NCI-H526 (cell line): ENCODE results near the gene GRIP2.

Experiments
- DNase-seq, 2 experiments: peaks; one replicate each; lab custom pipeline; 2025; lab: John Stamatoyannopoulos, UW

Gene GRIP2

GRCh38 chr3:14506626-14507304 is 33.4 kb downstream of the GRIP2 start:
- DNase-seq: no peak

- no peak for DNase-seq
These were observed 34.2 kb downstream of the GRIP2 start for GRCh38 chr3:14505803-14506500.

GRCh38 chr3:14505001-14505802 is 34.9 kb downstream of the GRIP2 start:
- DNase-seq: no peak

DNA sequence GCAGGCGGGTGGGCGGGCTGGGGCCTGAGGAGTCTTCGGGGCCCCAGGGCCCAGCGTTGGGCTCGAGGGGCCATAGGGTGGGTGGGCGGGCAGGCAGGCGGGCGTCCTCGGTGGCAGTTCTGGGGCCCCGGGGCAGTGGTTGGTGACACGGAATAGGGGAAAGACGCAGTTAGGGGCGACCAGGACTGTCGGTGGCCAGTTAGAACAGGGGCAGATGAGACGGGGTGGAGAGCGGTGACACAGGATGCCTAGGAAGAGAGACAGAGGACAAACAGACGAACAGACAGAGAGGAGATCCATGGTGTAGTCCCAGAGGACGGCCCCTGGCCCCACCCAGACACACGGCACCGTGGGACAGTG is 36.5 kb downstream of the GRIP2 start:
- DNase-seq: no peak

GRCh38 chr3:14503033-14503705 is 37.0 kb downstream of the GRIP2 start:
- DNase-seq: no peak

DNA sequence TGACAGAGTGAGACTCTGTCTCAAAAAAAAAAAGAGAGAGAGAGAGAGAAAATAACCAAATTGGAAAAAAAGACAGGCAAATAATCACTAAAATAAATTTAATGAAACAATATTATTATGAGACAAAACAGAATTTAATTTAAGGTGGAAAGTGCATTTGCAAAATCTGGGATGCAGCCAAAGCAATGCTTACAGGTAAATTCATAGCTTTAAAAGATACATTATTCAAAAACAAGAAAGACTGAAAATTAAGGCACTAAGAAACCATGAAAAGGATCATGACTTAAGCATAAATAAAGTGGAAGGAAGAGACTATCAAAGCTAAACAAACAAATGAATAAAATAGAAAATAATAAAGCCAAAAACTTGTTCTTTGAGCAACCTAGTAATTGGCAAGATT is 37.7 kb downstream of the GRIP2 start:
- DNase-seq: no peak

- DNase-seq: no peak
These were observed 42.8 kb downstream of the GRIP2 start for GRCh38 chr3:14497321-14497720.

GRCh38 chr3:14496351-14496750 is 43.8 kb downstream of the GRIP2 start:
- DNase-seq: no peak

- DNase-seq: no peak
These were observed 45.2 kb downstream of the GRIP2 start for GRCh38 chr3:14494973-14495300.

GRCh38 chr3:14494279-14494972 is 45.7 kb downstream of the GRIP2 start:
- DNase-seq: no peak

GRCh38 chr3:14492948-14493881 is 46.9 kb downstream of the GRIP2 start:
- DNase-seq: no peak

- no peak for DNase-seq
These were observed 48.5 kb downstream of the GRIP2 start for GRCh38 chr3:14491396-14492190.

DNA sequence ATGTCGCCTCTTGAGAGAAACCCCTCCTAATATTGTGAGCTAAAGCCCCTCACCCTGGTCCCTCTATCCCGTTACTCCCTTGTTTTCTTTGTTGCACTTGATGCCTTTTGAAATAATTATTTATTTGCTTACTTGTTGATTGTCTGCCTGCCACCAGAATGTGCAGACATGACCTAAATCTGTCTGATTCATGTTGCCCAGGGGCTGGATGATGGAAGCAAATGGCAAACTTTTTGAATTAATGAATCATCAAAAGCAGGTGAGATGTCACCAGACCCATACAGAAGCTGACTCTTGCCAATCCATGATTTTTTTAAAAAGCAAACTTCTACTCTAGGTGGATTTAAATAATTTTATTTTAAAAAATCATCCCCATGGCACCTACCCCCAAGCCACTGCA is 49.3 kb downstream of the GRIP2 start:
- DNase-seq: no peak

DNA sequence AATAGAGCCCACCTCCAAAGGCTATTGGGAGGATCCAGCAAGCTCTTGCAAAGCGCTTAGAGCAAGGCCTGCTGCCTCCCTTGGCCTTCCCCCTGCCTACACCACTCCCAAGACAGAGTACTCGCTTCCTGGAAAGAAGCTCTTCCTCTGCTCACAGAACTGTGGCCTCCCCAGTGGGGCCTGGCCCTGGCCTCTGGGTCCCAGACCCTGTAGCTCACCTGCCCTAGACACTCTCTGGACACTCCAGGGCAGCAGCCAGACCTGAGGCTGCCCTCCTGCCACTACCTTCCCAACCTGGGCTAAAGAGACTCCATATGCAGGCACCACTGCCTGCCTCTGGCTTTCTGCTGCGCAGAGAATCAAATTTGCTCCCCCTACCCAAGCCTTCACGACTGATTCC is 49.9 kb downstream of the GRIP2 start:
- no peak for DNase-seq

- no peak for DNase-seq
These were observed 50.5 kb downstream of the GRIP2 start for GRCh38 chr3:14489641-14490040.

GRCh38 chr3:14488286-14489041 is 51.7 kb downstream of the GRIP2 start:
- DNase-seq: no peak

DNA sequence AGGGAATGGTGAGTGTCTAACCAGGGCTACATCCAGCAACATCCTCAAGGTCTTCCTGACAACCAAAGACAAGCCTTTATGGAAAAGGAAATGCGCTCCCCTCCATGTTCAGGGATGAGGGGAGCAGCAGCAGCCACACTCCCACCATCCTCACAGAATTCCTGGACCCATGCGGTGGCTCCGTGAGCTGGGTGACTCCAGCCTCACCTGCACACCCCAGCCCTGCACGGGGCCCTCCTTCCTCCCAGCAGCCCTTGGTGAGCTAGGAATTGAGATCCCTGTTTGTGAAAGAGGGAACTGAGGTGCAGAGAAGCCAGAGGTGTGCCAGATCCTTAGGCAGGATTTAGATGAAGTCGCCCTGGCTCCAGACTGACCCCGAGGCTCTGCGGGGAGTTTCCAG is 52.3 kb downstream of the GRIP2 start:
- no peak for DNase-seq

- no peak for DNase-seq
These were observed 53.1 kb downstream of the GRIP2 start for GRCh38 chr3:14487086-14487485.

GRCh38 chr3:14486460-14486859 is 53.7 kb downstream of the GRIP2 start:
- no peak for DNase-seq
